Ramos (cell line): ENCODE results near the gene PLOD2.

Source experiments
- in situ Hi-C: fragments of 300-500 bp; cut with MboI; formaldehyde crosslinking; loops from one replicate; pipeline ENCODE4 v1.14.3; 2022; ENCODE audit warnings: low sequenced_read_pairs; ENCODE audit not compliant: unreplicated experiment

PLOD2 gene

DNA sequence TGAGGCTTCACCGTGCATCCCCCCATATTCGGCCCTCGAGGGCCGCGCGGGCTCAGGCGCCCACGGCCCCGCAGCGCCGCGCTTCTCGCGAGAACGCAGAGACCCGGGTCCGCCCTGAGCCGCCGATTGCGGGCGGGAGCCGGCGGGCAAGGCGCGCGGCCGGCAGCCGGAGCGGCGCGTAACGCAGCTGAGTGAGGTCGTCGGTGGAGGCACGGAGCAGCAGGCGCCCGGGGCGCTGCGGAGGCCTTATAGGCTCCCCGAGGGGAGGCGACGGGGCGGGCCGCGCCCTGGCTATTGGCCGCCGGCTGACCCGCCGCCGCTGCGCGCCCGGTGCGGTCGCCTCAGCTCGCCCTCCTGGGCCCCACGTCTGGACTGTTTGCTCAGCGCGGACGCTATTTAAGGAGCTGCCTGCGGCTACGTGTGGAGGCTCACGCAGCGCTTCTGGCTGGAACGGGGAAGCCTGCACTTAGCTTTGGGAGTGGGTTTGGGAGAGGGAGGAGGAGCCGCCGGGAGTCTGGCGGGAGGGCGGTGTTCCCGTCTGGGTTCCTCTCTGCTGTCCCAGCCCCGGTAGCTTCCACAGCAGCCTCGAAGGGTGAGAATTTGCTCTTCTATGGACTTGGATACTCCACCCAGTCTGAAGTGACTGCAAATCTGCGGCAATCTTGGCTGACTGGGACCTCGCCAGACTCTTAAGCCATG is at the start of gene PLOD2:
Gene PLOD2 (minus strand): TSS at position 221 of the 699 bp plus-strand sequence. CDS start 195 bp downstream, at position 26.
- in situ Hi-C loops = no loop called here

- in situ Hi-C loops = loop anchor here (25.0 kb wide), 1 partner anchor 378 kb away; no protein-coding TSS in a partner anchor
Observed at GRCh38 chr3:146209371-146209770, 48.4 kb upstream of the PLOD2 start.

- in situ Hi-C loops = loop anchor here (25.0 kb wide), 1 partner anchor 384 kb away; no protein-coding TSS in a partner anchor
Observed at GRCh38 chr3:146203776-146204175, 42.8 kb upstream of the PLOD2 start.

GRCh38 chr3:146200461-146201220 is 39.7 kb upstream of the PLOD2 start:
- in situ Hi-C loops = loop anchor here (25.0 kb wide), 1 partner anchor 387 kb away; no protein-coding TSS in a partner anchor

DNA sequence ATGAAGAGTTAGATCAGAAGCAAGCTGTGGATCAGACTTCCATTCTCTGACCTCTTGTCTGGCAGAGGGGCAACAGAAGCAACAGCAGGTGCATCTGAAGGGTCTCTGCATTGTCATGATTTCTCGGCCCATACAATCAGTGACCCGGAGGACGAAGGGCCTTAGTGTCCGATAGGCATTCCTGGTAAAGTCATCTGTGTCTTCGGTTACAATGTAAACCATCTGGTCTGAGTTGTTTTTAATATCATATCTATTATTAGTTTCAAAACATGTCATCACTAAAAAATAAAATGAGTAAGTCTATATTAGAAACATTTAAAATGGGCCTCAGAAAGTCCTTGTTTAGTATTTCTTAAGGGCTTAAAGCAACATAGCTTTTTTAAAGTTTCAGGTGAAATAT is 38.8 kb upstream of the PLOD2 start:
- in situ Hi-C loops = loop anchor here (25.0 kb wide), 1 partner anchor 388 kb away; no protein-coding TSS in a partner anchor

GRCh38 chr3:146196789-146197188 is 35.8 kb upstream of the PLOD2 start:
- in situ Hi-C loops = no loop called here

DNA sequence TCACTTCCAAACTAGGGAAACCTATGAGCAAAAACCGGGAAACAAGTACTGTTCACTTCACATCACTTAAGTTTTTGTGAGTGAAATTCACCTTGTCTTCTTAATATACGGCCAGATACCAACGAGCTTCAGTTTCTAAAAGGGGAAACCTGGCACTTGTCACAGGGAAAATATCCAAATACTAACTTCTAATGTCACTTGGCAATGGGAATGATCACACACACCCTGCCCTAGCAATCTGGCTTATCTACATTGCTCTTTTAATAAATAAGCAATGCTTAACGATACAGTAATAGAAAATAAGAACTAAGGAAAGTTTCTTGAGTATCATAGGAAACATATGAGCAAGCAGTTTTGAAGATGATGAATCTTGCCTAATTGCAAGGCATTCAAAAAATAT is 34.6 kb upstream of the PLOD2 start:
- in situ Hi-C loops = no loop called here

DNA sequence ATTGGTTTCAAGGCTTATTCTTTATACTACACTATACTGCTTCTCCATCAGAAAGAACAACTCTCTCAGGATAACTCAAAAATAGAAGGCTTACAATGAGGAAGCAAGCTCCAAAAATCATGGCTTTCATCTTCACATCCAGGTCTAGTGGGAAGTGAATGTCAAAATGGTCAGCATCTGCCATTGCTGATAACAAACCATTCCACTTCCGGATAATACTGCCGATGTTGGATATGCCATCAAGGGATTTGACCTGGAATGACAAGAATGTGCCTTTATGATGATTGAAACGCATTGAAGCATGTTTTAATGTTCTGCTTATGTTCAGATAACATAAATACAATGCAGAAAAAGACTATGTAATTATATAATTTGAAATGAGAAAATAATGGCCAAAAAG is 34.0 kb upstream of the PLOD2 start:
- in situ Hi-C loops = no loop called here

DNA sequence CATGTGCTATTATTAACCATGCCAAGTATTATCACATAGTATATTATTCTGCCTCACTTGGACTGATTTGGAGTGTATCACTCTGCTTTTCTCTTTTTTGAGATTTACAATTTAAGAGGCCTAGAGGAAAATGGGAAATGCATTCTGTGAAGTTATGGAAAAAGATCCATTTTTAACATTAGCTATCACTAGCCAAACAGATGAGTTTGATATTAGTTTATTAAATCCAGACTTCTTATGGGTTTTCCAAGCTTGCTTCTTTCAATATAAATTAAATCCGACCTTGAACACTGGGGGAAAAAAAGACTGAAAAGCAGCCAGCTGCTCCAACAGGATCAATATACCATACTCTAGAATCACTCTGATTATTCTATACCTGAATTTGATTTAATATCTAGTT is 30.1 kb upstream of the PLOD2 start:
- in situ Hi-C loops = no loop called here

GRCh38 chr3:146189519-146190173 is 28.7 kb upstream of the PLOD2 start:
- in situ Hi-C loops = no loop called here

DNA sequence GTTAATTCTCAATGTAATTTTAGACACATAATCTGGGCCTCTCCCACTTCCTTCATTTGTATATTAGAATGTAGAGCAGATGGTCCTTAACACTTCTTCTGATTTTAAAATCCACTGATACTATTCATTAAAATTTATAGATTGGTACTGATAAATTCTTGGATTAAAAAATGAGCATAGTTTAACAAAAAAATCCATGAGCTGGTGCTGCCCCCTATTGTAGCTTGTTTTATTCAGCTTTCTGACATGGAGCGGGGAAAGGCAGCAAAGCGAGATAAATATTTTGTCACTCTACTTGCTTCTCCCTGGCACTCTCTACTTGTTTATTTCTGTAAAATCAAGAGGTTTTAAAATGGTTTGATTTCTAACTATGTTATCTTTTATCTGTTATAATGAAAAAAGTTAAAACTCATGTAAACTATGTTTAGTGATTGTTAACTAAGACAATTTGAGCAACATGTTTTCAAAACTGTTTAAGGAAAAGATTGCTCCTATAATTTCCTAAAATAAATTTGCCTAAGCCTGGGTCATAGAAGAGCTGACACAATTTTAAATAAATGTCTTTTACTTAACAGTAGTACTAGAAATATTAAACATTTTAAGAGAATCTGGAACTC is 26.5 kb upstream of the PLOD2 start:
- in situ Hi-C loops = no loop called here

- in situ Hi-C loops = no loop called here
Observed at GRCh38 chr3:146184241-146185015, 23.4 kb upstream of the PLOD2 start.

DNA sequence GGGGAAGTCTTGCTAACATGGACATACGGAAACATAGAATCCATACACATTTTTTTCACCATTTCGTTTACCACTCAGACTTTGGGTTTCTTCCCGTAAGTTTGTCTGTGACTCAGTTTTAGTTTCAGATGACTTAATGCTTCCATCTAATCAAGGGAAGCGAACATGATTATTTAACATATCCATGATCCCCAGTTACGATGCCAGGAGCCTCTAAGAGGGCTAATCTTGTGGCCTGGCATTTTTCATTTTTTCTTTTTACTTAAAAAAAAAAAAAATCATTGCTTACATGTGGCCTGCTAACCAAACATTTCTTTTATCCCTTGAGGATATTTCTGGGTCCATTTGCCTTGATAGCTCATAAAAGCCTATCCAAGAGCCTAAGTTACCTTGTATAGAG is 20.2 kb upstream of the PLOD2 start:
- in situ Hi-C loops = no loop called here

GRCh38 chr3:146180376-146180775 is 19.4 kb upstream of the PLOD2 start:
- in situ Hi-C loops = no loop called here

GRCh38 chr3:146178006-146178689 is 17.2 kb upstream of the PLOD2 start:
- in situ Hi-C loops = no loop called here

- in situ Hi-C loops = no loop called here
Observed at GRCh38 chr3:146177519-146177918, 16.5 kb upstream of the PLOD2 start.

- in situ Hi-C loops = no loop called here
Observed at GRCh38 chr3:146177072-146177471, 16.1 kb upstream of the PLOD2 start.

DNA sequence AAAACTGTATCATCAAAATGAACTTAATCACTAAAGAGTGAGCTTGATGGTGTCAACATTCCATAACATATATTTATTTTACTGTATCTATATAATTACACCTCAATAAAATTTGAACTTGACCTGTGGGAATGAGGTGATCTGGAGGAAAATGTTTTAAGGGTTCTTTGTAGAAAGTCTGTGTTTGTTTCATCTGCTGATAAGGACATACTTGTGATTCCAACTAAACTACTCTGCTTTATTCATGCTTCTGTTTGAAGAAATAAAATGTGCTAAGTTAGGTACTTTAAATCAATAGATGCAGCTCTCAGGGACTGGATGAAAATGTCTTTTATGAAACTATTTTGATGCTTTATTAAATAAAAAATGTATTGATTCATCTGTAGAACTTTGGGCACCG is 11.6 kb upstream of the PLOD2 start:
- in situ Hi-C loops = no loop called here

- in situ Hi-C loops = no loop called here
Observed at GRCh38 chr3:146170591-146170990, 9.6 kb upstream of the PLOD2 start.
